ENCODE measurements around the gene CDH6.

GRCh38 chr5:31355337-31355736 lies 161.9 kb downstream of the CDH6 start:
- no peak for TF ChIP-seq CTCF (IDR thresholded peaks at IDR 0.05)
- no peak for TF ChIP-seq POLR2A (IDR thresholded peaks at IDR 0.05)
- no peak for TF ChIP-seq EP300 (IDR thresholded peaks at IDR 0.05)
